ENCODE results near the gene SHB.

Gene SHB

DNA sequence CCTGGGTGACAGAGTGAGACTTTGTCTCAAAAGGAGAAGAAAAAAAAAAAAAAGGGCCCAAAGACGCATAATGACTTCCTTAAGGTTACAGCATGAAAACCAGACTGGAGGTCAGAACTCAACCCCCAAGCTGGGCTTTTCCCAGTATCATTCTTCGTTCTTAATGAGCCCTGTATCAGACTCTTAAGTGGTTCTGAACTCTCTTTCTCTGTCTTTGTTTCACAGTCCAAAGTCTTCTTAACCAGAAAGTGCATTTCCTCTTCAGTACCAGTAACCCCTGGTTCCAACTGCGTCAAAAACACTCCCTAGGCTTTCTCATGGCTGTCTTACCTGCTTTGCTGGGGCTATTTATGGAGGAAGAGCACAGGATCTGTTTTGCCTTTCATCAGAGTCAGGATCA is 38.4 kb upstream of the SHB start:
- no peak for TF ChIP-seq Cebpa-rat (IDR thresholded peaks at IDR 0.05)
- Histone ChIP-seq H3K4me3 (no peak overlapping the region), H3K4me1 (peaks cover 9 to 26% (median 13%) of the 10 kb centered on the region in 10 experiments; a peak in 19 of 20 replicates), H3K9ac (no peak overlapping the region), H3K36me3 (no peaks in the 10 kb centered on the region), H3K4me2 (peak overlapping the region in 9 of 11 experiments; percentile 15 to 78 (median 60); a peak in 17 of 22 replicates), H3K27me3 (no peaks in the 10 kb centered on the region), H3K27ac (no peak overlapping the region), H4K20me1 (no peaks in the 10 kb centered on the region), H3K9me3 (replicated peaks in 1 of 11) (no peaks in the 10 kb centered on the region)

DNA sequence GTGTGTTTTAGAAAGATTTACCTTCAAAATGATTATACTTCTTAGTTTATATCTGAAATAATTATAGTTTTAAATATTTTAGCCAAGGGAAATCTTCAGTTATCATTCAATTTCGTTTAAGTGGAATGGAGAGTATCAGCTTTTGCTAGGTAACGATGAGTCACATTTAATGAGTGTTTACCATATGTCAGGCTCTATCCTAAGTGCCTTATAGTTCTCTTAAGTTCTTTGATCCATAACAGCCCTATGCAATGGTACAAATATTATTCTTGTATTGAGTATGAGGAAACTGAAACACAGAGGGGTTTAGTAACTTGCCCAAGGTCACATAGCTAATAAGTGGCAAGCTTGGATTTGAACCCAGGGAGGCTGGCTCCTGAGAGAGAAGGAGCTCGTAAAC is 37.5 kb upstream of the SHB start:
- Histone ChIP-seq H3K4me2 (no peak overlapping the region), H3K9me3 (replicated peaks in 1 of 11) (no peaks in the 10 kb centered on the region), H3K4me3 (no peak overlapping the region), H3K4me1 (peaks cover 9 to 26% (median 12%) of the 10 kb centered on the region in 10 experiments; a peak in 19 of 20 replicates), H3K27ac (no peak overlapping the region), H4K20me1 (no peaks in the 10 kb centered on the region), H3K36me3 (no peaks in the 10 kb centered on the region), H3K27me3 (no peaks in the 10 kb centered on the region), H3K9ac (no peak overlapping the region)
- no peak for TF ChIP-seq Cebpa-rat (IDR thresholded peaks at IDR 0.05)

DNA sequence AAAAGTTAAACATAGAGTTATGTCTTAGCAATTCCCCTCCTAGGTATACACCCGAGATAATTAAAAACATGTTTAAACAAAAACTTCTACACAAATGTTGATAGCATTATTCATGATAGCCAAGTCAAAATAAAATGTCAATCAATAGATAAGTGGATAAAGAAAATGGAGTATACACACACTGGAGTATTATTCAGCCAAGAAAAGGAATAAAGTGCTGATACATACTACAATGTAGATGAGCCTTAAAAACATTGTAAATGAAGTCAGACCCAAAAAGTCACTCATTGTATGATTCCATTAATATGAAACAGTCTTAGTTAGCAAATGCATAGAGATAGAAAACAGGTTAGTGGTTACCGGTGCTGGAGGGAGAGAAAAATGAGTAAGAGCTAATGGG is 34.3 kb upstream of the SHB start:
- no peaks in the 10 kb centered on the region for H3K36me3 ChIP-seq
- no peak for TF ChIP-seq Cebpa-rat (IDR thresholded peaks at IDR 0.05)
- H3K27ac ChIP-seq = no peak overlapping the region
- no peaks in the 10 kb centered on the region for H3K27me3 ChIP-seq
- no peak overlapping the region for H3K4me3 ChIP-seq
- no peaks in the 10 kb centered on the region for H3K9me3 ChIP-seq (replicated peaks in 1 of 11)
- no peak overlapping the region for H3K4me2 ChIP-seq
- H3K4me1 ChIP-seq = peaks cover 5 to 11% (median 9%) of the 10 kb centered on the region in 10 experiments; a peak in 17 of 20 replicates
- H4K20me1 ChIP-seq = no peaks in the 10 kb centered on the region
- no peak overlapping the region for H3K9ac ChIP-seq

DNA sequence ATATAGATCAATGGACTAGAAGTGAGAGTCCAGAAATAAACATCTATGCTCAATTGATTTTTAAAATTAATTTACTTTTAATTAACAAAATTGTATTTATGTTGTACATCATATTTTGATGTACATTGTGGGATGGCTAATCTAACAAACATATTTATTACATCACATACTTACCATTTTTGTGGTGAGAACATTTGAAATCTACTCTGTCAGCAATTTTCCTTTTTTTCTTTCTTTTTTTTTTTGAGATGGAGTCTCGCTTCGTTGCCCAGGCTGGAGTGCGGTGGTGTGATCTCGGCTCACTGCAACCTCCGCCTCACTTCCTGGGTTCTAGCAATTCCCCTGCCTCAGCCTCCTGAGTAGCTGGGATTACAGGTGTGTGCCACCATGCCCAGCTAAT is 32.4 kb upstream of the SHB start:
- Histone ChIP-seq H3K9me3 (replicated peaks in 1 of 11) (no peaks in the 10 kb centered on the region), H3K27ac (no peak overlapping the region), H3K4me1 (no peaks in the 10 kb centered on the region), H3K4me2 (no peak overlapping the region), H4K20me1 (no peaks in the 10 kb centered on the region), H3K36me3 (no peaks in the 10 kb centered on the region), H3K9ac (no peak overlapping the region), H3K27me3 (no peaks in the 10 kb centered on the region), H3K4me3 (no peak overlapping the region)
- TF ChIP-seq Cebpa-rat (IDR thresholded peaks at IDR 0.05) = no peak

DNA sequence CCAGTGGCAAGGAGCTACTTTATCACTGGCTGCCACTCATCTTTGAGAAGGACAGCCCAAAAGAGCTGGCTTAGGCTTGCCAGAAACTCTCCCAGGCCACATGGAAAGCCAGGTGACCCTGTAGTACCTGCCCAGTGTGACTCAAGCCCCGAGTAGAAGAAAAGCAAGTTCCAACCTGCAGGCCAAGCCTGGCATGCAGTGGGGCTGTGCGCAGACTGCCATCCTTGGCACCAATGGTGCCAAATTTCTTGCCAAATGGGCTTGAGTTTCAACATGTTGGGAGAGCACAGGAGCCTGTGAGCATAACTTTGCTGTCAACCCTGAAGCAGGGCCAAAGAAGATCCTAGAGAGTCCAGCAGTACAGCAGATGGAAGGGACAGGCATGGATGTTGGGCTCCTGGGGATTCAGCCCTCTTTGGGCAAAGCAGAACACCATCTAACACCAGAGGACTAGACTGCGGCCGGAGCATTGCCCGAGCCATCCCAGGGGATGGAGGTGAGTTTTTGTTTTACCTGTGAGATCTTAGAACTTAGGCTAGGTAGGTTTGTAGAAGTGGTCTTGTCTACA is 27.3 kb upstream of the SHB start:
- Histone ChIP-seq H3K9ac (no peak overlapping the region), H3K4me2 (no peak overlapping the region), H3K36me3 (no peaks in the 10 kb centered on the region), H4K20me1 (no peaks in the 10 kb centered on the region), H3K27ac (no peak overlapping the region), H3K9me3 (replicated peaks in 1 of 11) (no peaks in the 10 kb centered on the region), H3K4me3 (no peak overlapping the region), H3K27me3 (no peaks in the 10 kb centered on the region), H3K4me1 (peaks cover 0 to 7% (median 0%) of the 10 kb centered on the region in 10 experiments; a peak in 3 of 20 replicates)
- no peak for TF ChIP-seq Cebpa-rat (IDR thresholded peaks at IDR 0.05)

DNA sequence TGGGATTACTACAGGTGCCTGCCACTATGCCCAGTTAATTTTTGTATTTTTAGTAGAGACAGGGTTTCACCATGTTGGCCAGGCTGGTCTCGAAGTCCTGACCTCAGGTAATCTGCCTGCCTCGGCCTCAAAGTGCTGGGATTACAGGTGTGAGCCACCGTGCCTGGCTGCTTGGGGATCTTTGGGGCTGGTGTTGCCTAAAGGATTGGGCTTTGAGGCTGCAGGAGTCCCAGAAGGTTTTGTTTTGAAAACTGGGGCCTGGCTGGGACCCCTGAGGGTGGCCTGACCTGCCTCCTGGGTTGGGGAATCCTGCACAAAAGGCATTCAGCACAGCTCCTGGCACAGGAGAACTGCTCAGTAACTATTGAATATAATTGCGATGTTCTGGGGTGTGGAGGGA is 25.1 kb upstream of the SHB start:
- no peak overlapping the region for H3K4me3 ChIP-seq

DNA sequence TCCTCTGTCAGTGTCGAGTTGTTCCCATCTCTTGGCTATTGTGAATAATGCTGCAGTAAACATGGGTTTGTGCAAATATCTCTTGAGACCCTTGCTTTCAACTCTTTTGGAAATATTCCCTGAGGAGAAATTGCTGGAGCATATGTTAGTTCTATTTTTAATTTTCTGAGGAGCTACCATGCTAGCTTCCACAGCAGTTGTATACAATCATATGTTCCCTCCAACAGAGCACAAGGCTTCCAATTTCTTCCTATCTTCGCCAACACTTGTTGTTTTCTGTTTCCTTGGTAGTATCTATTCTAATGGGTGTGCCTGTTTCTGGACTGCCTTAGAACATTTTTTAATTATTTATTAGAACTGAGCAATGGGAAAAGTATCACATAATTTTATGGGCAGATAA is 23.6 kb upstream of the SHB start:
- no peak overlapping the region for H3K4me3 ChIP-seq
- no peak overlapping the region for H3K9ac ChIP-seq
- H3K9me3 ChIP-seq (replicated peaks in 1 of 11) = no peaks in the 10 kb centered on the region
- no peaks in the 10 kb centered on the region for H3K36me3 ChIP-seq
- H3K27me3 ChIP-seq = no peaks in the 10 kb centered on the region
- peaks cover 0 to 18% (median 6%) of the 10 kb centered on the region in 10 experiments; a peak in 12 of 20 replicates for H3K4me1 ChIP-seq
- no peak overlapping the region for H3K27ac ChIP-seq
- TF ChIP-seq Cebpa-rat (IDR thresholded peaks at IDR 0.05) = no peak
- no peaks in the 10 kb centered on the region for H4K20me1 ChIP-seq
- no peak overlapping the region for H3K4me2 ChIP-seq

More for the DNA sequence above, 25.1 kb upstream of the SHB start:
- Histone ChIP-seq H3K9ac (no peak overlapping the region), H4K20me1 (no peaks in the 10 kb centered on the region), H3K4me2 (no peak overlapping the region), H3K36me3 (no peaks in the 10 kb centered on the region), H3K9me3 (replicated peaks in 1 of 11) (no peaks in the 10 kb centered on the region), H3K27me3 (no peaks in the 10 kb centered on the region), H3K27ac (no peak overlapping the region), H3K4me1 (peaks cover 0 to 13% (median 0%) of the 10 kb centered on the region in 10 experiments; a peak in 3 of 20 replicates)
- TF ChIP-seq Cebpa-rat (IDR thresholded peaks at IDR 0.05) = no peak

DNA sequence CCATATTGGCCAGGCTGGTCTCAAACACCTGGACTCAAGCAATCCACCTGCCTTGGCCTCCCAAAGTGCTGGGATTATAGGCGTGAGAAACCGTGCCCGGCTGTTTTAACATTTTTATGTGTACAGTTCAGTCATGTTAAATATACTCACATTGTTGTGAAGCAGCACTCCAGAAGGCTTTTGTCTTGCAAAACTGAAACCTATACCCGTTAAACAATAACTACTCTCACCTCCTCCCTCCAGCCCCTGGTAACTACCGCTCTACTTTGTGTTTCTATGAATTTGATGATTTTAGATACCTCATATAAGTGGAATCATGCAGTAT is 23.1 kb upstream of the SHB start:
- H3K9me3 ChIP-seq (replicated peaks in 1 of 11) = no peaks in the 10 kb centered on the region
- TF ChIP-seq Cebpa-rat (IDR thresholded peaks at IDR 0.05) = no peak
- no peak overlapping the region for H3K27ac ChIP-seq
- no peak overlapping the region for H3K4me3 ChIP-seq
- H3K27me3 ChIP-seq = no peaks in the 10 kb centered on the region
- H4K20me1 ChIP-seq = no peaks in the 10 kb centered on the region
- no peak overlapping the region for H3K9ac ChIP-seq
- no peak overlapping the region for H3K4me2 ChIP-seq
- no peaks in the 10 kb centered on the region for H3K36me3 ChIP-seq
- peaks cover 0 to 18% (median 6%) of the 10 kb centered on the region in 10 experiments; a peak in 12 of 20 replicates for H3K4me1 ChIP-seq

DNA sequence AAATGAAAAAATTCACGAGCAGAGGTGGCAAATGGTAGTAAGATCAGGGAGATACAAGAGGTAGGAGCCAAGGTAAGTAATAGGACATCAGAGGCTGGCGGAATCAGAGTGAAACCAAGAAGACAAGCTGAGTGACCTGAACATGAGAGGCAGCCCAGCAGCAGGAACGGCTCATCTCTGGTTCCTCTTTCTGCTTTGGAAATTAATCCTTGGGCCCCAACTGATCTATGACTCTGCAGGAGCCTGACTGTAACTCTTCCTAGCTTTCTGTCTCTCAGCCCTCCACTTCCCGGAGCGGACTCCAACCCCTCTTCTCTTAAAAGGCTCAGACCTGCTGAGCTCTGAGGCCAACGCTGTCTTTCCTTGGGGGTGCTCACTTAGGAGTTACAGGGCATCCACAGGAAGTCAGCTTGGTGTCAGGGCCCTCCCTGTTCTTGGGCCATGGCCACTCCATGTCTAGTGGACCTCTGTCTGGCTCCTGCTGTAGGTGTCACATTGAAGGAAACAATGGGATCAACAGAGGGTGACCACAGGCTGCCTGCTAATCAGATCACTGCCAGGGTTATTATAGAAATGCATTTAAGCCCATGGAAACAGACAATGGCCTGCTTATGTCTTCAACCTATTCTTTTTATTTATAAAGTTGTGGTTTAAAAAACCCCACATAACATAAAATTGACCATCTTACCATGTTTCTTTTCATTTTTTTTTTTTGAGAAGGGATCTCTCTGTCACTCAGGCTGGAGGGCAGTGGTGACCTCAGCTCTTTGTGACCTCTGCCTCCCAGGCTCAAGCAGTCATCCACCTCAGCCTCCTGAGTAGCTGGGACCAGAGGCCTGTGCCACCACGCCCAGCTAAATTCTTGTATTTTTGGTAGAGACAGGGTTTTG is 22.5 kb upstream of the SHB start:
- no peak overlapping the region for H3K4me3 ChIP-seq
- TF ChIP-seq Cebpa-rat (IDR thresholded peaks at IDR 0.05) = no peak
- peaks cover 0 to 23% (median 7%) of the 10 kb centered on the region in 10 experiments; a peak in 14 of 20 replicates for H3K4me1 ChIP-seq
- no peak overlapping the region for H3K27ac ChIP-seq
- H3K9ac ChIP-seq = no peak overlapping the region
- H3K9me3 ChIP-seq (replicated peaks in 1 of 11) = no peaks in the 10 kb centered on the region
- no peaks in the 10 kb centered on the region for H4K20me1 ChIP-seq
- H3K36me3 ChIP-seq = no peaks in the 10 kb centered on the region
- H3K27me3 ChIP-seq = no peaks in the 10 kb centered on the region
- H3K4me2 ChIP-seq = peak overlapping the region in 2 of 11 experiments; percentile 22 to 38; a peak in 4 of 22 replicates
